ENCODE results near the gene RFLNA.

RFLNA gene

DNA sequence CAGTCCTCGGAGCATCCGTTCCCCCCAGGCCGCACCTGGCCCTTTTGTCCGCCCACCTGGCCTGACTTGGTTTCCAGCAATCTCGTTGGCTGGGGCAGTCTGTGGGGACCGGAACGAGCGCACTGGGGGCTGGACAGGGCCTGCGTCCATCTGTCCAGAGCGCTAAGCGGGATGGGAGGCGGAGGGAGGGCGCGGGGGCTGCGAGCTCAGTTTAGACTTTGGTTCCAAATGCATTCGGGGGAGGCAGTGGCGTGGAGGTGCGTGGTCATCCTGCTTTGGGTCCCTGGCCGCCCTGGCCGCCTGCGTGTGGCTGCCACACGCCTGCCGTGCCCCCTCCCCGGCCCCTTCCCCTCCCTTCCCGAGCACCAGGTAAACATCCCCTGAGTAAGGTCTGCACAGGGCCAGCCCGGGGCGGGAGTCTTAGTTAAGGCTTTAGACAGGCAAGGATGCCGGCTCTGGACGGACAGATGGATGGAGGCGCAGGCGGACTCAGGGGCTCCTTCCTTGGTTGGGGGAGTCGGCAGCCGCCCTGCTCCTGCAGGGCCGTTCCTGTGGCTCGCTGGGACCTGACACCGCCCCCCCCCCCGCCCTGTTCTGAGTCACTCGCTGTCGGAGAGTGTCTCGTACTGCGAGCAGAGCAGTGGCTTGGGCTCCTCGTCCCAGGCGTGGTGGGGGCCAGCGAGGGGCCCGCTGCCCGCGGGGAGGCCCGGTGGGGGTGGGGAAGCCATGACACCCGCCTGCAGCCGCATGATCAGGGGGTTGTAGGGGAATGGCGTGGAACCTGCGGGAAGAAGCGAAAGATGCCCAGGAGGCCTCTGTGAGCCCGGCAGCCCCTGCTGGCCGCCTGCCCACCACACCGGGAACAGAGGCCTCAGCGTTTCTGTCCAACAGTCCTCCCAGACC, 30.2 kb downstream of the RFLNA start:
- peaks cover 14% of the 10 kb centered on the region for H3K4me1 Mint-ChIP-seq
- TF ChIP-seq, protein P1, sequence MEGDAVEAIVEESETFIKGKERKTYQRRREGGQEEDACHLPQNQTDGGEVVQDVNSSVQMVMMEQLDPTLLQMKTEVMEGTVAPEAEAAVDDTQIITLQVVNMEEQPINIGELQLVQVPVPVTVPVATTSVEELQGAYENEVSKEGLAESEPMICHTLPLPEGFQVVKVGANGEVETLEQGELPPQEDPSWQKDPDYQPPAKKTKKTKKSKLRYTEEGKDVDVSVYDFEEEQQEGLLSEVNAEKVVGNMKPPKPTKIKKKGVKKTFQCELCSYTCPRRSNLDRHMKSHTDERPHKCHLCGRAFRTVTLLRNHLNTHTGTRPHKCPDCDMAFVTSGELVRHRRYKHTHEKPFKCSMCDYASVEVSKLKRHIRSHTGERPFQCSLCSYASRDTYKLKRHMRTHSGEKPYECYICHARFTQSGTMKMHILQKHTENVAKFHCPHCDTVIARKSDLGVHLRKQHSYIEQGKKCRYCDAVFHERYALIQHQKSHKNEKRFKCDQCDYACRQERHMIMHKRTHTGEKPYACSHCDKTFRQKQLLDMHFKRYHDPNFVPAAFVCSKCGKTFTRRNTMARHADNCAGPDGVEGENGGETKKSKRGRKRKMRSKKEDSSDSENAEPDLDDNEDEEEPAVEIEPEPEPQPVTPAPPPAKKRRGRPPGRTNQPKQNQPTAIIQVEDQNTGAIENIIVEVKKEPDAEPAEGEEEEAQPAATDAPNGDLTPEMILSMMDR (IDR thresholded peaks at IDR 0.05; ENCODE audit: unreplicated experiment in 3 of 3), result no peak

GRCh38 chr12:124326104-124326503, 31.2 kb downstream of the RFLNA start:
- TF ChIP-seq, protein P1 (IDR thresholded peaks at IDR 0.05; ENCODE audit: unreplicated experiment in 3 of 3), result no peak
- peaks cover 55% of the 10 kb centered on the region for H3K36me3 Mint-ChIP-seq (ENCODE audit: low read depth)

More for the DNA sequence above, 30.2 kb downstream of the RFLNA start:
- H3K27ac Mint-ChIP-seq, result no peak overlapping the region
- peaks cover 21% of the 10 kb centered on the region for H3K9me3 Mint-ChIP-seq
- peaks cover 53% of the 10 kb centered on the region for H3K36me3 Mint-ChIP-seq (ENCODE audit: low read depth)
- H3K27me3 Mint-ChIP-seq (ENCODE audit: low read depth), result peaks cover 3% of the 10 kb centered on the region
- no peak overlapping the region for H3K4me3 Mint-ChIP-seq

GRCh38 chr12:124326871-124327270, 32.0 kb downstream of the RFLNA start:
- Mint-ChIP-seq H3K36me3 (ENCODE audit: low read depth) (peaks cover 58% of the 10 kb centered on the region), H3K4me1 (peaks cover 14% of the 10 kb centered on the region), H3K9me3 (peaks cover 21% of the 10 kb centered on the region), H3K27ac (peak overlapping the region in 1 of 3 experiments; percentile 68), H3K4me3 (no peak overlapping the region), H3K27me3 (ENCODE audit: low read depth) (peaks cover 3% of the 10 kb centered on the region)
- TF ChIP-seq, protein P1 (IDR thresholded peaks at IDR 0.05; ENCODE audit: unreplicated experiment in 3 of 3), result no peak

More at GRCh38 chr12:124326104-124326503, 31.2 kb downstream of the RFLNA start:
- Mint-ChIP-seq H3K27me3 (ENCODE audit: low read depth) (peaks cover 3% of the 10 kb centered on the region), H3K4me3 (no peak overlapping the region), H3K27ac (no peak overlapping the region), H3K4me1 (peaks cover 14% of the 10 kb centered on the region), H3K9me3 (peaks cover 21% of the 10 kb centered on the region)

- Mint-ChIP-seq H3K27ac (peak overlapping the region; percentile 68 to 85 (median 83)), H3K36me3 (ENCODE audit: low read depth) (peaks cover 57% of the 10 kb centered on the region), H3K27me3 (ENCODE audit: low read depth) (peaks cover 3% of the 10 kb centered on the region), H3K9me3 (peaks cover 16% of the 10 kb centered on the region), H3K4me1 (peaks cover 14% of the 10 kb centered on the region), H3K4me3 (peak overlapping the region in 2 of 3 experiments; percentile 12 to 34)
- TF ChIP-seq, protein P1 (IDR thresholded peaks at IDR 0.05; ENCODE audit: unreplicated experiment in 3 of 3), result no peak
Measured at GRCh38 chr12:124327362-124328043, 32.6 kb downstream of the RFLNA start.

DNA sequence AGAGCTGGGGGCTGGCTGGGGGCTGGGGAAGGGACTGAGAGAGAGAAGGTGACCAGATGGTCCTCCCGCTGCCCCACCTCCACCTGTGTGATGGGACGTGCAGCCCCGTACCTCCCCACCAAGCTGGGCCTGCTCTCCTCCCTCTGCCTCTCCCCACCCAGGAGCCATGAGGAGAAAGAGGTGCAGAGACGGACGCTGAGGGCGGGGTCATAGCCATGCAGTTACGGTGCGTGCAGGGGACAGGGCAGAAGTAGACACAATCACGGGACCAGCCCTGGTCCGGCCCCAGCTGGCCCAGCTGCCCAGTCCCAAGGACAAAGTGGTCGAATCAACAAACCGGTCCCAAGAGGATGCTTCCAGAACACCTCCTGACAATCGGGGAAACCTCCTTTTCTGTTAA, 33.2 kb downstream of the RFLNA start:
- Mint-ChIP-seq H3K4me3 (peak overlapping the region in 1 of 3 experiments; percentile 51), H3K9me3 (peaks cover 16% of the 10 kb centered on the region), H3K4me1 (peaks cover 14% of the 10 kb centered on the region), H3K36me3 (ENCODE audit: low read depth) (peaks cover 58% of the 10 kb centered on the region), H3K27ac (peak overlapping the region; percentile 28 to 68 (median 63)), H3K27me3 (ENCODE audit: low read depth) (peaks cover 3% of the 10 kb centered on the region)
- TF ChIP-seq, protein P1 (IDR thresholded peaks at IDR 0.05; ENCODE audit: unreplicated experiment in 3 of 3), result no peak
